GM18519 (cell line): ENCODE results near the gene HCAR1.
"Not testable (repeated sequence)": the region's sequence is repeated elsewhere in the genome, so short reads cannot be mapped to it uniquely, and the experiment has no call there.

Experiments used
- ATAC-seq: cut with Tn5 transposase; IDR thresholded peaks from one replicate; pipeline ENCODE4 v1.9.1; 2021; ENCODE audit warnings: mild to moderate bottlenecking, moderate library complexity; ENCODE audit not compliant: unreplicated experiment, low FRiP score

The HCAR1 gene

GRCh38 chr12:122722387-122722786 lies 8.3 kb downstream of the HCAR1 start:
- ATAC-seq: no peak

DNA sequence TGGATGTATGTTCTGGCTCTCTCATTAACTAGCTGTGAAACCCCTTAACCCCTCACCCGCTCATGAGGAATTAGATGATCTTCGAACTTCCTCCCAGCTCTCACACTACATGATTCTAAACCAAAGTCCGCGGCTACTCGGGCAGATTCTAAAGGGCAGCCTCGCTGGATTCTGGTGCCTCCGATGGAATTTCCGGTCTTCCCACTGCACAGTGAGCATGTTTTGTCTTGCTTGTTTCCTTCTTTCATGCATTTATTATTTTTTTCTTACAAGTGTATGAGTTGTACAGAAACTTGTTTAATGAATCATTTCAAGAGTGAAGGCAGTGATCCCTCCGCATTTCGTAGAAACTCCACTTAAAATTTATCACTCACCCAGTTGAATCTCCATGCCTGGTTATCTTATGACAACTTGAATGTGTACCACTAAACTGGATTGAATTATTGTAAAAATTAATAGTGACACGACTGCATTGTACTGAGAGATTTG lies 9.5 kb downstream of the HCAR1 start:
- no peak for ATAC-seq

GRCh38 chr12:122716658-122717057 lies 14.0 kb downstream of the HCAR1 start, which contains the start of gene HCAR3:
Gene HCAR3, minus strand, starts transcription at chr12:122716811. Its CDS starts 74 bp downstream, at chr12:122716737.
- ATAC-seq: not testable (repeated sequence)

DNA sequence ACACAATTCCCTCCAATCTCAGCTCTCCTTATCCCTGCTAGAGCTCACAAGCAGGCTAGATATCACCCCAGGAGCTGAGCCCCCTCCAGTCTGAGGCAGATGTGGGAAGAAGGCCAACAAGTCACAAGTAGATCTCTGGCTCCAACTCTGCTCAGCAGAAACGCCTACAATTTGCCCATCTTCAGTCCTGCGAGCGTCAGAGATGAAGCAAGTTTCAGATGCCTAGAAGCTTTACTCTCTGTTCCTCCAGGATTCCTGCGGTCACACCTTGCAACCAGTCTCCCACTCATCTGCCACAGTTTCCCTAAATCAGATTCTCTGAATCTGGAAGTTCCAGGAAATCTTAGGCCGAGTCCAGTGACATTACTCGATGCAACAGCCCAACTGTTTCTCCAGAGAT lies 15.4 kb downstream of the HCAR1 start:
- ATAC-seq: not testable (repeated sequence)

DNA sequence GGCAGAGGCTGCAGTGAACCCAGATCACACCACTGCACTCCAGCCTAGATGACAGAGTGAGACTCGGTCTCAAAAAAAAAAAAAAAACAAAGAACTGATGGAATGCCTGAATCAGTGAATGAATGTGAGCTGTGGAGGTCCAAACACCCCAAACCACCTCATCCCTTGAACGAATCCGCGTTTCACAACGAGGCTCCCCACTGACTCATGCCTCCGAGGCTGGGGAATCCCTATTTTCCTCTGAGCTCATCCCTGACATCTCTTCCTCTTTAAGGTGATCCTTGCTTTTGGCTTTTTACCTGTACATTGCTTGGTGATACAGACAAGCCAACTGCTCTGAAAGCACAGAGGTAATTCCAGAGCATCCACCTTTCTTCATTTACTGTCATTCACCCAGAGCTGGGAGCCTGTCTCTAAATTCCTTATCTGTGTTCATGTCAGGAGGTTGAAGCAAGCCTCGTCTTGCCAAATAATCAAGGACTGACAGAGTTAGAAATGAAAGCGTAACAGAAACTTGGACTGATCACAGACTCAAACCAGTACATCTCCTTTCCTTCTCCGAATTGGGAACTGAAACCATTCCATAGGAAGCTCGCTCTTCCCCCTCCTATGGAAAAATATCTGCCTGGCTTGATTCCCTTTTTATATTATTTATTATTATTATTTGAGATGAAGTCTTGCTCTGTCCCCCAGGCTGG lies 17.0 kb downstream of the HCAR1 start:
- ATAC-seq: not testable (repeated sequence)

- ATAC-seq: not testable (repeated sequence)
These were observed 19.4 kb downstream of the HCAR1 start for GRCh38 chr12:122711266-122711665.

DNA sequence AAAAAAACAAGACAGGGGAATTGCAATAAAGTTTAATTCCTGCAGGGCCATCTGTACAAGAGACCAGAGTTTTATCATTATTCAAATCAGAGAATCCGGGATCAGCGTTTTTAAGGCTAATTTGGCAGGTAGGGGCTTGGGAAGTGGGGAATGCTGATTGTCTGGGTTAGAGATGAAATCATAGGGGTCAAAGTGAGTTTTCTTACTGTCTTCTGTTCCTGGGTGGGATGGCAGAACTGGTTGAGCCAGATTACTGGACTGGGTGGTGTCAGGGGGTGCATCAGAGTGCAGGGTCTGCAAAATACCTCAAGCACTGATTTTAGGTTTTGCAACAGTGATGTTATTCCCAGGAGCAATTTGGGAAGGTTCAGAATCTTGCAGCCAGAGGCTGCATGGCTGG lies 20.3 kb downstream of the HCAR1 start:
- not testable (repeated sequence) for ATAC-seq

- ATAC-seq: not testable (repeated sequence)
These were observed 21.4 kb downstream of the HCAR1 start for GRCh38 chr12:122709287-122709686.

GRCh38 chr12:122703841-122704240 lies 26.8 kb downstream of the HCAR1 start:
- not testable (repeated sequence) for ATAC-seq

DNA sequence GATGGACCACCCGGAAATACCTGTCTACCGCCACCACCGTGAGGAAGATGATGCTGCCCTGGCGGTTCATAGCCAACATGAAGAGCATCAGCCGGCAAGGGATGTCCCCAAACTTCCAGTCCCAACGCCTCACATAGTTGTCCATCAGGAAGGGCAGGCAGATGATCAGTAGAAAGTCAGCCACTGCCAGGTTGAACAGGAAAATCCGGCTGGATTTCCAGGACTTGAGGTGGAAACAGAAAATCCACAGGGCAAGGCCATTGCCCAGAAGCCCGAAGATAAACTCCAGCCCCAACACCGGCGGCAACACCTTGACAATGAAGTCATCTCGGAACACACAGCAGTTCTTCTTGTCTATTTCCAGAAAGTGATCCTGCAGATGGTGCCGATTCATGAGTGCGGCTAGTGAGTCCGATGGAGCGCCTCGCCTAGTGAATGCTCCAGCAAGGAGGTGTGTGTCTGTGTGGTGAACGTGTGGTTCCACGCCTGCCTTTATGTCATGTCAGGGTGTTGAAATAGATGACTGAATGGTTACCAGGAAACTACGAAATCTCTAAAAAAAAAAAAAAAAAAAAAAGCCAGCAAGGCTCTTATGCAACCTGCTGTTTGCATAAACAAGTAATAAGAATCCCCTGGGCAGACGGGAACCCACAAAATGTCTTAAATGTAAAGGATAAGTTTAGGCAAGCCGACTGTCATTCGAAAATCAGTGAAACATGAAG lies 27.6 kb downstream of the HCAR1 start, which contains the start of gene HCAR2:
HCAR2 (minus strand) TSS at position 468 of the 722 bp plus-strand sequence; CDS start at position 394, 74 bp downstream.
- not testable (repeated sequence) for ATAC-seq

DNA sequence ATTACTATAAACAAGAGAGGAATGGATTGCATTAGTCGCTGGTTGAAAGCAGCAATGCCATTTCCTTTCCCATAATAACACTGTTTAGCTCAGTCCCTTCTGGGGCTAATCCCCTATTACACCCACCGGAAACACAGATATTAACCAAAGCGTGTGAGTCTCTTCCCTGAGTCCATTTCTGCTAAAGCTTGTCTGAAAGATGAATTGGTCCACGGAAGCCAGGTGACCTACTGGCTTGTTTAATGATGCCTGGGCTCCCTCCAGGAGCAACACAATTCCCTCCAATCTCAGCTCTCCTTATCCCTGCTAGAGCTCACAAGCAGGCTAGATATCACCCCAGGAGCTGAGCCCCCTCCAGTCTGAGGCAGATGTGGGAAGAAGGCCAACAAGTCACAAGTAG lies 29.2 kb downstream of the HCAR1 start:
- ATAC-seq: not testable (repeated sequence)

DNA sequence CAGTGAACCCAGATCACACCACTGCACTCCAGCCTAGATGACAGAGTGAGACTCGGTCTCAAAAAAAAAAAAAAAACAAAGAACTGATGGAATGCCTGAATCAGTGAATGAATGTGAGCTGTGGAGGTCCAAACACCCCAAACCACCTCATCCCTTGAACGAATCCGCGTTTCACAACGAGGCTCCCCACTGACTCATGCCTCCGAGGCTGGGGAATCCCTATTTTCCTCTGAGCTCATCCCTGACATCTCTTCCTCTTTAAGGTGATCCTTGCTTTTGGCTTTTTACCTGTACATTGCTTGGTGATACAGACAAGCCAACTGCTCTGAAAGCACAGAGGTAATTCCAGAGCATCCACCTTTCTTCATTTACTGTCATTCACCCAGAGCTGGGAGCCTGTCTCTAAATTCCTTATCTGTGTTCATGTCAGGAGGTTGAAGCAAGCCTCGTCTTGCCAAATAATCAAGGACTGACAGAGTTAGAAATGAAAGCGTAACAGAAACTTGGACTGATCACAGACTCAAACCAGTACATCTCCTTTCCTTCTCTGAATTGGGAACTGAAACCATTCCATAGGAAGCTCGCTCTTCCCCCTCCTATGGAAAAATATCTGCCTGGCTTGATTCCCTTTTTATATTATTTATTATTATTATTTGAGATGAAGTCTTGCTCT lies 30.5 kb downstream of the HCAR1 start:
- ATAC-seq: not testable (repeated sequence)

DNA sequence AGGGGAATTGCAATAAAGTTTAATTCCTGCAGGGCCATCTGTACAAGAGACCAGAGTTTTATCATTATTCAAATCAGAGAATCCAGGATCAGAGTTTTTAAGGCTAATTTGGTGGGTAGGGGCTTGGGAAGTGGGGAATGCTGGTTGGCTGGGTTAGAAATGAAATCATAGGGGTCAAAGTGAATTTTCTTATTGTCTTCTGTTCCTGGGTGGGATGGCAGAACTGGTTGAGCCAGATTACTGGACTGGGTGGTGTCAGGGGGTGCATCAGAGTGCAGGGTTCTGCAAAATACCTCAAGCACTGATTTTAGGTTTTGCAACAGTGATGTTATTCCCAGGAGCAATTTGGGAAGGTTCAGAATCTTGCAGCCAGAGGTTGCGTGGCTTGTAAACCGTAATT lies 33.7 kb downstream of the HCAR1 start:
- not testable (repeated sequence) for ATAC-seq

DNA sequence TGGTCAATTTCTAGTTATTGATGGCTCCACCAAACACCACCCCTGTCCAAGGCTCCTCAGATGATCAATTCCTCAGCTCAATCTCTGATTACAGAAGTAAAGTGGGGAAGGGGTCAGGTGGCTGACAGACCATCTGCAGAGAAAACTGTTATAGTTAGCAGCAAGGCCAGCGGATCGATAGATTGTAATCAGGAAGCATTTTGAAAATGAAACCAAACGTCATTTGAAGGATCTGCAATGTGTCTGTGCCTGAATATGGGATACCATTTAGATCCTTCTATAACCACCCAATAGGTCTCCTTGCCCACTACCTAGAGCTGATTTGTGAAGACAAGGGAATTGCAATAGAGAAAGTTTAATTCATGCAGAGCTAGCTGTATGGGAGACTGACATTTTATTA lies 39.1 kb downstream of the HCAR1 start:
- ATAC-seq: no peak

- no peak for ATAC-seq
These were observed 42.4 kb downstream of the HCAR1 start for GRCh38 chr12:122688291-122688690.

GRCh38 chr12:122687086-122687485 lies 43.6 kb downstream of the HCAR1 start:
- no peak for ATAC-seq

GRCh38 chr12:122686538-122686937 lies 44.1 kb downstream of the HCAR1 start:
- no peak for ATAC-seq

DNA sequence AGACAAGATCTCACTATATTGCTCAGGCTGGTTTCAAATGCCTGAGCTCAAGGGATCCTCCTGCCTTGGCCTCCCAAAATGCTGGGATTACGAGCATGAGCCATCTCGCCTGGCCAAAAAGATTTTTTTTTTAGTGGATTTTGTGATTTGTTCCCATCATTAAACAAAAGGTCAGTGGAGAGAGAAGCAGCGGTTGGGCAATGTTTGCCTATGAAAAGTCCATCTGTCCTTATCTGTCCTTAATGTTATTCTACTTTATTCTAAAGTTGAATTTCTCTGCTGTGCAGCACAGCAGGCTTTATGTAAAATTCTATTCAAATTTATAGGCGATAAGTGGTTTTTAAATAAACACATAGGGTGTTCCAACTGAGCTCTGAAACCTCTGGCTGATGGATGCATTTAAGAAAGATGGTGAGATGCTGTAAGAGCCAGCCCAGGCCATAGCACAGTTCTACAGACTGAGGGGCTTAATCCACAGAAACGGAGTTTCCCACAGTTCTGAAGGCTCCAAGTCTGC lies 46.3 kb downstream of the HCAR1 start:
- no peak for ATAC-seq

DNA sequence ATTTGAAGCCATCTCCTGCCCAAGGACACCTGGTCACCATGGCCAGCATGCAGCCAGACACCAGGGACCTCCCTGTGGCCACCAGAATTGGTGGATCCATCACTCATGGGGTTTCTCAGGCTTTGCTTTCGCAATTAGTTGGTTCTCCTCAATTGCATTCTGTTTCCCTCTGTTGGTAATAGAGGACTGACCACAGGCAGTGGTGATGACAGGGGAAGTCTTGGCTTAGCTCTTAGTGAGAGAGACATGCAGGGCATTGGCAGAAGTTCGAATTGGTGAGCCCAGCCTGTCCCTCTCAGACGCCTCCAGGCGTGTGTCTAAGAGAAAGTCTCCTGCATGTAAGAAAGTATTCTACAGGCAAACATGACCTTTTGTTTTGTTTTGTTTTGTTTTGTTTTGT lies 48.8 kb downstream of the HCAR1 start:
- no peak for ATAC-seq

DNA sequence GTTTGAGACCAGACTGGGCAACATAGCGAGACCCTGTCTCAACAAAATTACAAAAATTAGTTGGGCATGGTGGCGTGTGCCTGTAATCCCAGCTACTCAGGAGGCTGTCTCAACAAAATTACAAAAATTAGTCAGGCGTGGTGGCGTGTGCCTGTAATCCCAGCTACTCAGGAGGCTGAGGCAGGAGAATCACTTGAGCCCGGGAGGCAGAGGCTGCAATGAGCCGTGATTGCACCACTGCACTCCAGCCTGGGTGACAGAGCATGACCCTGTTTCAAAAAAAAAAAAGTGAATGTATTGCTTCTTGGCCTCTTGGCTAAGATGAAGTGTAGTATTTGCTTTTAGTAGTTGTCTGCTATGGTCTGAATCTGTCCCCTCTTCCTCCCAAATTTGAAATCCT lies 49.7 kb downstream of the HCAR1 start:
- ATAC-seq: not testable (repeated sequence)

- not testable (repeated sequence) for ATAC-seq
These were observed 53.9 kb downstream of the HCAR1 start for GRCh38 chr12:122676781-122677180.
